ACC112 (cell line): ENCODE data around the gene LNPEP.

Source experiments
- H2AFZ ChIP-seq: fragments of 200-600 bp; sonication (generic); one replicate; pipeline ENCODE4 v1.6.0; 2017; ENCODE audit warnings: antibody characterized with exemption, low read length; ENCODE audit not compliant: unreplicated experiment
- H3K27ac ChIP-seq: fragments of 200-600 bp; sonication (generic); 2 replicates; pipeline ENCODE4 v1.5.1; 2014; ENCODE audit warnings: low read depth, mild to moderate bottlenecking, antibody characterized with exemption, low read length, moderate library complexity
- H3K27me3 ChIP-seq: fragments of 200-600 bp; sonication (generic); 2 replicates; pipeline ENCODE4 v1.6.1; 2014; ENCODE audit warnings: mild to moderate bottlenecking, antibody characterized with exemption, low read length, moderate library complexity, mixed read lengths; ENCODE audit not compliant: insufficient read depth
- H3K36me3 ChIP-seq: fragments of 200-600 bp; sonication (generic); 2 replicates; pipeline ENCODE4 v1.6.1; 2016; ENCODE audit warnings: mild to moderate bottlenecking, antibody characterized with exemption, low read length, moderate library complexity, mixed read lengths; ENCODE audit not compliant: insufficient read depth
- H3K4me1 ChIP-seq: fragments of 200-600 bp; sonication (generic); one replicate; pipeline ENCODE4 v1.6.1; 2016; ENCODE audit warnings: low read length, mixed read lengths; ENCODE audit not compliant: insufficient read depth, unreplicated experiment, control insufficient read depth
- H3K4me3 ChIP-seq: fragments of 200-600 bp; sonication (generic); 2 replicates; pipeline ENCODE4 v1.5.1; 2014; ENCODE audit warnings: mild to moderate bottlenecking, low read depth, low read length
- H3K79me2 ChIP-seq: fragments of 200-600 bp; sonication (generic); one replicate; pipeline ENCODE4 v1.6.0; 2016; ENCODE audit warnings: low read length; ENCODE audit not compliant: control insufficient read depth, unreplicated experiment, insufficient read depth

LNPEP gene

GRCh38 chr5:96995419-96995818, 59.5 kb downstream of the LNPEP start:
- H3K4me3 ChIP-seq = no peak overlapping the region
- H3K27ac ChIP-seq = no peak overlapping the region
- H3K79me2 ChIP-seq = no peaks in the 10 kb centered on the region
- H3K27me3 ChIP-seq = no peaks in the 10 kb centered on the region
- H2AFZ ChIP-seq = no peak overlapping the region
- H3K36me3 ChIP-seq = peaks cover 32% of the 10 kb centered on the region
- H3K4me1 ChIP-seq = no peaks in the 10 kb centered on the region

GRCh38 chr5:96997265-96997859, 61.5 kb downstream of the LNPEP start:
- Histone ChIP-seq H2AFZ (no peak overlapping the region), H3K4me1 (no peaks in the 10 kb centered on the region), H3K27me3 (no peaks in the 10 kb centered on the region), H3K36me3 (peaks cover 21% of the 10 kb centered on the region), H3K79me2 (no peaks in the 10 kb centered on the region), H3K4me3 (no peak overlapping the region), H3K27ac (no peak overlapping the region)

GRCh38 chr5:96999856-97000255, 64.0 kb downstream of the LNPEP start:
- Histone ChIP-seq H3K4me1 (no peaks in the 10 kb centered on the region), H2AFZ (no peak overlapping the region), H3K4me3 (no peak overlapping the region), H3K79me2 (no peaks in the 10 kb centered on the region), H3K36me3 (peaks cover 11% of the 10 kb centered on the region), H3K27ac (no peak overlapping the region), H3K27me3 (no peaks in the 10 kb centered on the region)

GRCh38 chr5:97000391-97000790, 64.5 kb downstream of the LNPEP start:
- H3K36me3 ChIP-seq = peaks cover 11% of the 10 kb centered on the region
- no peaks in the 10 kb centered on the region for H3K79me2 ChIP-seq
- H3K27ac ChIP-seq = no peak overlapping the region
- no peak overlapping the region for H2AFZ ChIP-seq
- H3K27me3 ChIP-seq = no peaks in the 10 kb centered on the region
- H3K4me3 ChIP-seq = no peak overlapping the region
- H3K4me1 ChIP-seq = no peaks in the 10 kb centered on the region

GRCh38 chr5:97002983-97003382, 67.1 kb downstream of the LNPEP start:
- Histone ChIP-seq H3K36me3 (peaks cover 11% of the 10 kb centered on the region), H3K79me2 (no peaks in the 10 kb centered on the region), H3K4me1 (peaks cover 6% of the 10 kb centered on the region), H2AFZ (no peak overlapping the region), H3K27me3 (no peaks in the 10 kb centered on the region), H3K27ac (no peak overlapping the region), H3K4me3 (no peak overlapping the region)

- H3K4me1 ChIP-seq = peaks cover 6% of the 10 kb centered on the region
- H3K36me3 ChIP-seq = peaks cover 3% of the 10 kb centered on the region
- H2AFZ ChIP-seq = no peak overlapping the region
- no peaks in the 10 kb centered on the region for H3K79me2 ChIP-seq
- no peaks in the 10 kb centered on the region for H3K27me3 ChIP-seq
- H3K27ac ChIP-seq = no peak overlapping the region
- no peak overlapping the region for H3K4me3 ChIP-seq
These were observed 68.7 kb downstream of the LNPEP start for GRCh38 chr5:97004423-97005060.

- H3K36me3 ChIP-seq = no peaks in the 10 kb centered on the region; the same call in 1 of the 2 replicates
These were observed 70.7 kb downstream of the LNPEP start for GRCh38 chr5:97006454-97007060.

GRCh38 chr5:97009212-97009898, 73.5 kb downstream of the LNPEP start:
- no peaks in the 10 kb centered on the region for H3K27me3 ChIP-seq
- H3K4me3 ChIP-seq = no peak overlapping the region
- H3K27ac ChIP-seq = no peak overlapping the region
- no peaks in the 10 kb centered on the region for H3K79me2 ChIP-seq
- no peaks in the 10 kb centered on the region; the same call in 1 of the 2 replicates for H3K36me3 ChIP-seq
- H2AFZ ChIP-seq = no peak overlapping the region
- H3K4me1 ChIP-seq = peaks cover 6% of the 10 kb centered on the region

More at GRCh38 chr5:97006454-97007060, 70.7 kb downstream of the LNPEP start:
- Histone ChIP-seq H2AFZ (no peak overlapping the region), H3K4me1 (peaks cover 6% of the 10 kb centered on the region), H3K27me3 (no peaks in the 10 kb centered on the region), H3K79me2 (no peaks in the 10 kb centered on the region), H3K27ac (no peak overlapping the region), H3K4me3 (no peak overlapping the region)

- Histone ChIP-seq H2AFZ (no peak overlapping the region), H3K27ac (no peak overlapping the region), H3K27me3 (no peaks in the 10 kb centered on the region), H3K36me3 (peaks cover 3% of the 10 kb centered on the region), H3K79me2 (no peaks in the 10 kb centered on the region), H3K4me3 (no peak overlapping the region), H3K4me1 (peaks cover 6% of the 10 kb centered on the region)
These were observed 74.0 kb downstream of the LNPEP start for GRCh38 chr5:97009921-97010320.

GRCh38 chr5:97010606-97011005, 74.7 kb downstream of the LNPEP start:
- Histone ChIP-seq H3K79me2 (no peaks in the 10 kb centered on the region), H3K27ac (no peak overlapping the region), H3K4me3 (no peak overlapping the region), H3K36me3 (peaks cover 5% of the 10 kb centered on the region), H2AFZ (no peak overlapping the region), H3K4me1 (peaks cover 6% of the 10 kb centered on the region), H3K27me3 (no peaks in the 10 kb centered on the region)
